ENCODE measurements around the gene CREM. TPM values are rescaled to one million over a fixed set of nuclear protein-coding genes. Genes with fewer than 3 reads are reported as not detected.

The CREM gene
- total and polyA plus RNA-seq, 2 of the 8 experiments (the other 6 are each of a cell fraction or from before 2014, with no cell fraction given) = 18.7 to 21.9 TPM

DNA sequence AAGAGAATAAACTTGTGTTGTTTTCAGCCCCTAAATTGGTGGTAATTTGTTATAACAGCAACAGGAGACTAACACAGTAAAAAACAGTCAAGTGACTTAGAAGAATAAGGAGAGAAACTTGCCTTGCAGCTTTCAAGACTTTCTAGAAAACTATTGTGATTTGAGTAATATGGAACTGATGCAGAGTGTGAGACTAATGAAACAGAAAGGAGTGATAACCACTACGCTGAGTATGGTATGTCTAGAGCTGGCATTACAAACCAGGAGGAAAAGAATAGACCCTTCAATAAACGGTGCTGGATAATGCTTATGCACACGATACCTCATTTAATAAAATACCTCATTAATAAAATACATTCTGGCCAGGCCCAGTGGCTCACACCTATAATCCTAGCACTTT is 99.9 kb downstream of the CREM start:
- Histone ChIP-seq H4K20me1 (replicated peaks in 1 of 2; ENCODE audit: control insufficient read depth in 1 of 2, insufficient read depth in 2 of 2, low read length in 2 of 2) (no peaks in the 10 kb centered on the region), H3K27ac (ENCODE audit: low read depth, low read length) (no peak overlapping the region), H3K56ac (replicated peaks; ENCODE audit: insufficient read length, low read depth, low read length) (no peak overlapping the region), H3K4me1 (replicated peaks in 1 of 4; ENCODE audit: control insufficient read depth in 3 of 4, insufficient read depth in 4 of 4, low read length in 3 of 4) (peaks cover 0 to 6% (median 3%) of the 10 kb centered on the region in 4 experiments; a peak in 4 of 7 replicates), H3K79me1 (ENCODE audit: low read depth, low read length) (no peaks in the 10 kb centered on the region), H4K91ac (replicated peaks; ENCODE audit: insufficient read length, low read length) (no peak overlapping the region), H3K79me2 (ENCODE audit: control insufficient read depth in 1 of 2, insufficient read depth in 2 of 2, low read length in 2 of 2) (no peaks in the 10 kb centered on the region), H3K18ac (ENCODE audit: extremely low read depth, low read length) (no peak overlapping the region), H4K8ac (ENCODE audit: extremely low read depth, insufficient read depth, low read length) (no peak overlapping the region), H2BK12ac (ENCODE audit: low read depth, low read length) (no peak overlapping the region), H2AK5ac (ENCODE audit: low read depth, low read length) (no peak overlapping the region), H2BK20ac (ENCODE audit: low read length) (no peak overlapping the region), H2BK120ac (replicated peaks; ENCODE audit: low read depth, low read length) (no peak overlapping the region), H3K23ac (ENCODE audit: insufficient read length) (no peak overlapping the region), H2AFZ (ENCODE audit: low read length) (no peak overlapping the region), H2BK5ac (ENCODE audit: low read depth, low read length) (no peak overlapping the region), H3K36me3 (ENCODE audit: control insufficient read depth in 2 of 4, insufficient read depth in 4 of 4, low read length in 3 of 4) (no peaks in the 10 kb centered on the region), H3K4ac (replicated peaks; ENCODE audit: insufficient read length, low read depth, low read length) (no peak overlapping the region), H3K9ac (replicated peaks in 1 of 4; ENCODE audit: extremely low read depth in 1 of 4, low read depth in 3 of 4, low read length in 3 of 4) (no peak overlapping the region), H3K23me2 (ENCODE audit: low read depth, low read length) (no peaks in the 10 kb centered on the region), H3K9me3 (ENCODE audit: insufficient read depth in 2 of 2, low read depth in 1 of 2, low read length in 1 of 2) (no peaks in the 10 kb centered on the region), H4K5ac (ENCODE audit: insufficient read length, low read depth, low read length) (no peak overlapping the region), H3K14ac (ENCODE audit: insufficient read length) (no peak overlapping the region), H3K4me3 (ENCODE audit: extremely low read depth in 1 of 4, insufficient read depth in 2 of 4, low read depth in 3 of 4, low read length in 4 of 4) (no peak overlapping the region), H3K4me2 (ENCODE audit: insufficient read depth in 1 of 2, low read depth in 2 of 2, low read length in 2 of 2) (no peak overlapping the region), H3K27me3 (replicated peaks in 1 of 4; ENCODE audit: control insufficient read depth in 3 of 4, extremely low read depth in 1 of 4, insufficient read depth in 3 of 4, low read length in 3 of 4) (no peaks in the 10 kb centered on the region), H2BK15ac (ENCODE audit: low read length) (no peak overlapping the region)
- 83% methylated on average over 3 of the region's 3 CpGs; no CpG with 5 or more reads in 1 of the 2 experiments for WGBS, 2 experiments (ENCODE audit: extremely low coverage in 1 of 2, insufficient coverage in 1 of 2, insufficient read length in 1 of 2, insufficient replicate concordance in 2 of 2, low coverage in 1 of 2, low lambda C conversion rate in 2 of 2, missing lambda C conversion rate in 1 of 2)
- DNase-seq (ENCODE audit: low read depth in 1 of 2, low spot score in 2 of 2) (no peak), FAIRE-seq (no peak)
- ChIA-PET POLR2A (ENCODE audit: partially characterized antibody) (no interaction called here), CTCF (ENCODE audit: partially characterized antibody) (interaction anchor here (1.3 to 15.6 kb wide), 3 partner anchors 12 to 108 kb away, joined by 3 to 177 read pairs (median 4); no protein-coding TSS in a partner anchor)
- TF ChIP-seq TAF1 (IDR thresholded peaks at IDR 0.05; ENCODE audit: low read depth, low read length) = no peak
- no peak for TF ChIP-seq CHD1 (IDR thresholded peaks at IDR 0.05; ENCODE audit: low read depth, low read length)
- no peak for TF ChIP-seq SAP30 (IDR thresholded peaks at IDR 0.05; ENCODE audit: insufficient read depth, insufficient replicate concordance, low read length)
- TF ChIP-seq EGR1 (IDR thresholded peaks at IDR 0.05; ENCODE audit: borderline replicate concordance, low read depth, low read length) = no peak
- TF ChIP-seq TBP (IDR thresholded peaks at IDR 0.05; ENCODE audit: low read depth, low read length) = no peak
- TF ChIP-seq BACH1 (IDR thresholded peaks at IDR 0.05; ENCODE audit: low read length) = no peak
- no peak for TF ChIP-seq KDM4A (IDR thresholded peaks at IDR 0.05; ENCODE audit: low read depth, low read length, severe bottlenecking)
- no peak for TF ChIP-seq SP2 (IDR thresholded peaks at IDR 0.05; ENCODE audit: low read length)
- TF ChIP-seq GABPA (IDR thresholded peaks at IDR 0.05; ENCODE audit: borderline replicate concordance, insufficient read depth, low read length) = no peak
- TF ChIP-seq CTBP2 (IDR thresholded peaks at IDR 0.05; ENCODE audit: borderline replicate concordance, insufficient read depth, insufficient read length, low read length) = no peak
- TF ChIP-seq BCL11A (IDR thresholded peaks at IDR 0.05; ENCODE audit: low read depth in 2 of 2, low read length in 2 of 2) = no peak
- TF ChIP-seq NRF1 (IDR thresholded peaks at IDR 0.05; ENCODE audit: low read depth, low read length) = no peak
- TF ChIP-seq, protein P1, sequence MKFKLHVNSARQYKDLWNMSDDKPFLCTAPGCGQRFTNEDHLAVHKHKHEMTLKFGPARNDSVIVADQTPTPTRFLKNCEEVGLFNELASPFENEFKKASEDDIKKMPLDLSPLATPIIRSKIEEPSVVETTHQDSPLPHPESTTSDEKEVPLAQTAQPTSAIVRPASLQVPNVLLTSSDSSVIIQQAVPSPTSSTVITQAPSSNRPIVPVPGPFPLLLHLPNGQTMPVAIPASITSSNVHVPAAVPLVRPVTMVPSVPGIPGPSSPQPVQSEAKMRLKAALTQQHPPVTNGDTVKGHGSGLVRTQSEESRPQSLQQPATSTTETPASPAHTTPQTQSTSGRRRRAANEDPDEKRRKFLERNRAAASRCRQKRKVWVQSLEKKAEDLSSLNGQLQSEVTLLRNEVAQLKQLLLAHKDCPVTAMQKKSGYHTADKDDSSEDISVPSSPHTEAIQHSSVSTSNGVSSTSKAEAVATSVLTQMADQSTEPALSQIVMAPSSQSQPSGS (IDR thresholded peaks at IDR 0.05; ENCODE audit: low read length) = no peak
